WTC11 (cell line): ENCODE measurements around the gene CUTA. TPM values are rescaled to one million over a fixed set of nuclear protein-coding genes. Genes with fewer than 3 reads are reported as not detected.
"Not testable (repeated sequence)": the region's sequence is repeated elsewhere in the genome, so short reads cannot be mapped to it uniquely, and the experiment has no call there.

Experiments used
- ATAC-seq: fragments of 200-7000 bp; cut with Tn5 transposase; 2 replicates; pipeline ENCODE4 v1.10.0; 2021; ENCODE audit warnings: mild to moderate bottlenecking, moderate library complexity
- CTCF ChIA-PET: fragments of 300-600 bp; sonication (Branson Sonifier 250); formaldehyde crosslinking; loops from one replicate; lab custom pipeline; 2021; ENCODE audit warnings: antibody characterized with exemption; lab: Charles Lee
- POLR2A ChIA-PET: fragments of 350-600 bp; sonication (Branson Sonifier 250); formaldehyde crosslinking; loops from one replicate; lab custom pipeline; 2021; ENCODE audit warnings: antibody characterized with exemption; lab: Charles Lee
- DNase-seq: peaks from one replicate; pipeline ENCODE4 v3.0.0; 2021; ENCODE audit warnings: low spot score
- H3K27ac Mint-ChIP-seq: 2 replicates; pipeline ENCODE4 v1.8.0; 2021; ENCODE audit warnings: mixed read lengths
- H3K27me3 Mint-ChIP-seq: 2 replicates; pipeline ENCODE4 v1.8.0; 2021; ENCODE audit warnings: low read depth, mild to moderate bottlenecking, moderate library complexity, mixed read lengths
- H3K36me3 Mint-ChIP-seq: 2 replicates; pipeline ENCODE4 v1.8.0; 2021; ENCODE audit warnings: mixed read lengths
- H3K4me1 Mint-ChIP-seq: 2 replicates; pipeline ENCODE4 v1.8.0; 2022; ENCODE audit warnings: mixed read lengths
- H3K4me3 Mint-ChIP-seq: 2 replicates; pipeline ENCODE4 v1.8.0; 2021; ENCODE audit warnings: mild to moderate bottlenecking, moderate library complexity, mixed read lengths
- H3K9me3 Mint-ChIP-seq: 2 replicates; pipeline ENCODE4 v1.8.0; 2021; ENCODE audit warnings: mixed read lengths
- CBFB ChIP-seq: sonication (generic); formaldehyde crosslinking; IDR thresholded peaks from 2 replicates; pipeline ENCODE4 v1.8.1; 2022; ENCODE audit warnings: mild to moderate bottlenecking, low read depth, missing genetic modification reagents
- E2F4 ChIP-seq: sonication (generic); formaldehyde crosslinking; IDR thresholded peaks from 2 replicates; pipeline ENCODE4 v1.8.1; 2022; ENCODE audit warnings: low read depth, mild to moderate bottlenecking, moderate library complexity, missing genetic modification reagents, borderline replicate concordance
- FOXK1 ChIP-seq: sonication (generic); formaldehyde crosslinking; IDR thresholded peaks from 2 replicates; pipeline ENCODE4 v1.8.0; 2022; ENCODE audit warnings: mild to moderate bottlenecking, moderate library complexity, missing genetic modification reagents
- FOXP4 ChIP-seq: sonication (generic); formaldehyde crosslinking; IDR thresholded peaks from 2 replicates; pipeline ENCODE4 v1.8.0; 2022; ENCODE audit warnings: mild to moderate bottlenecking, missing genetic modification reagents
- MXD4 ChIP-seq: fragments of 250-450 bp; sonication (Bioruptor Pico); IDR thresholded peaks from 2 replicates; pipeline ENCODE4 v1.8.0; 2021; ENCODE audit warnings: mild to moderate bottlenecking, moderate library complexity, borderline replicate concordance
- NR1H2 ChIP-seq: sonication (generic); formaldehyde crosslinking; IDR thresholded peaks from 2 replicates; pipeline ENCODE4 v1.9.0; 2021; ENCODE audit warnings: mild to moderate bottlenecking, moderate library complexity, missing genetic modification reagents
- OVOL2 ChIP-seq: fragments of 250-450 bp; sonication (Bioruptor Pico); IDR thresholded peaks from 2 replicates; pipeline ENCODE4 v1.9.0; 2021; ENCODE audit warnings: mild to moderate bottlenecking, borderline replicate concordance
- RORB ChIP-seq: fragments of 250-450 bp; sonication (Bioruptor Pico); IDR thresholded peaks from 2 replicates; pipeline ENCODE4 v1.9.0; 2021; ENCODE audit warnings: mild to moderate bottlenecking
- SOX15 ChIP-seq: fragments of 250-450 bp; sonication (Bioruptor Pico); IDR thresholded peaks from 2 replicates; pipeline ENCODE4 v1.9.0; 2021; ENCODE audit warnings: mild to moderate bottlenecking
- STAT6 ChIP-seq: sonication (generic); formaldehyde crosslinking; conservative IDR thresholded peaks from 2 replicates; pipeline ENCODE4 v1.8.1; 2023; ENCODE audit warnings: mild to moderate bottlenecking, low read depth, missing genetic modification reagents, moderate library complexity
- ZBTB21 ChIP-seq: sonication (generic); formaldehyde crosslinking; IDR thresholded peaks from 2 replicates; pipeline ENCODE4 v1.8.1; 2023; ENCODE audit warnings: mild to moderate bottlenecking, missing genetic modification reagents, borderline replicate concordance
- ZNF219 ChIP-seq: sonication (generic); formaldehyde crosslinking; IDR thresholded peaks from 2 replicates; pipeline ENCODE4 v1.8.0; 2023; ENCODE audit warnings: missing genetic modification reagents, mild to moderate bottlenecking, borderline replicate concordance
- ZNF263 ChIP-seq: sonication (generic); formaldehyde crosslinking; IDR thresholded peaks from 2 replicates; pipeline ENCODE4 v1.8.1; 2022; ENCODE audit warnings: low read depth, mild to moderate bottlenecking, moderate library complexity, missing genetic modification reagents
- ZNF532 ChIP-seq: fragments of 250-450 bp; sonication (Bioruptor Pico); IDR thresholded peaks from 2 replicates; pipeline ENCODE4 v1.9.0; 2021; ENCODE audit warnings: mild to moderate bottlenecking, borderline replicate concordance
- ZSCAN18 ChIP-seq: fragments of 250-450 bp; sonication (Bioruptor Pico); IDR thresholded peaks from 2 replicates; pipeline ENCODE4 v2.1.2; 2022; ENCODE audit warnings: mild to moderate bottlenecking, moderate library complexity
- total RNA-seq: library from RNA; stranded (reverse); gene quantifications from 3 replicates; pipeline ENCODE4 v1.2.3, GENCODE V29; 2021

CUTA gene
- total RNA-seq, 1 experiment from 2014 or later = 247 TPM

- TF ChIP-seq ZNF219 (CRISPR knock-in tag) (no peak), FOXK1 (no peak)
Observed at GRCh38 chr6:33372526-33373123, 45.3 kb downstream of the CUTA start (continued).

- H3K36me3 Mint-ChIP-seq, DNase-seq, ATAC-seq, H3K9me3 Mint-ChIP-seq, POLR2A ChIA-PET, CTCF ChIA-PET, H3K27ac Mint-ChIP-seq, H3K4me3 Mint-ChIP-seq, H3K27me3 Mint-ChIP-seq: not testable (repeated sequence)
- H3K4me1 Mint-ChIP-seq = peaks cover 34% of the 10 kb centered on the region
Observed at GRCh38 chr6:33371901-33372300, 46.0 kb downstream of the CUTA start.

GRCh38 chr6:33367715-33368025 lies 50.2 kb downstream of the CUTA start:
- H3K27ac Mint-ChIP-seq, H3K9me3 Mint-ChIP-seq, ATAC-seq, DNase-seq, H3K4me3 Mint-ChIP-seq, H3K27me3 Mint-ChIP-seq, H3K36me3 Mint-ChIP-seq, POLR2A ChIA-PET: not testable (repeated sequence)
- H3K4me1 Mint-ChIP-seq = peaks cover 19% of the 10 kb centered on the region
- CTCF ChIA-PET = interaction anchor here (0.6 kb wide), 1 partner anchor 23 kb away, joined by 3 read pairs; no protein-coding TSS in a partner anchor

GRCh38 chr6:33367009-33367714 lies 50.7 kb downstream of the CUTA start:
- CTCF ChIA-PET = interaction anchor here (0.6 kb wide), 2 partner anchors 12 to 24 kb away, joined by 3 read pairs; no protein-coding TSS in a partner anchor
- Mint-ChIP-seq H3K36me3 (no peaks in the 10 kb centered on the region), H3K27me3 (no peaks in the 10 kb centered on the region), H3K9me3 (no peaks in the 10 kb centered on the region), H3K4me1 (peaks cover 14% of the 10 kb centered on the region), H3K4me3 (no peak overlapping the region), H3K27ac (peak overlapping the region; percentile 48)
- ATAC-seq (no peak), DNase-seq (no peak)
- POLR2A ChIA-PET = no interaction called here
- TF ChIP-seq RORB (CRISPR knock-in tag) (no peak), NR1H2 (CRISPR knock-in tag) (no peak), MXD4 (CRISPR knock-in tag) (no peak), ZSCAN18 (no peak), FOXP4 (no peak), ZNF263 (no peak), STAT6 (CRISPR knock-in tag) (no peak), E2F4 (CRISPR knock-in tag) (no peak), ZBTB21 (CRISPR knock-in tag) (no peak), OVOL2 (no peak), ZNF532 (CRISPR knock-in tag) (no peak), SOX15 (CRISPR knock-in tag) (no peak), CBFB (no peak)
